Prostate gland (tissue), 2 donors: ENCODE results near the gene POLG2.

Experiments used
- CTCF ChIP-seq, 4 experiments: fragments of 200-600 bp in 2 of 4; fragments of 450-650 bp in 2 of 4; sonication (generic) in 2 of 4; IDR thresholded peaks; 1 replicate in 3 of 4; 2 replicates in 1 of 4; pipeline ENCODE4 v1.5.1; 2016 to 2019; ENCODE audit warnings: antibody characterized with exemption in 4 of 4, mild to moderate bottlenecking in 2 of 4, moderate library complexity in 2 of 4
- POLR2A ChIP-seq: fragments of 450-650 bp; IDR thresholded peaks from one replicate; pipeline ENCODE4 v1.6.1; 2016; ENCODE audit warnings: antibody characterized with exemption, mild to moderate bottlenecking
- POLR2AphosphoS5 ChIP-seq: sonication (generic); formaldehyde crosslinking; IDR thresholded peaks from one replicate; pipeline ENCODE4 v1.6.1; 2017; ENCODE audit warnings: antibody characterized with exemption

GRCh38 chr17:64507413-64507782 lies 10.5 kb upstream of the POLG2 start:
- TF ChIP-seq CTCF (IDR thresholded peaks at IDR 0.05) (peak in 2 of 4 experiments; percentile 32 to 42), POLR2AphosphoS5 (no peak), POLR2A (no peak)
